Neural cell (in vitro differentiated cells): ENCODE data around the gene ARHGEF11.

Experiments
- CTCF ChIP-seq: fragments of 450-650 bp; IDR thresholded peaks from 2 replicates; pipeline ENCODE4 v1.5.1; 2014; ENCODE audit warnings: antibody characterized with exemption, mild to moderate bottlenecking, moderate library complexity; ENCODE audit not compliant: poor library complexity, severe bottlenecking
- EZH2 ChIP-seq: fragments of 200-600, 300-800 bp; shearing (Covaris generic), sonication (generic); IDR thresholded peaks from 2 replicates; pipeline ENCODE4 v1.6.1; 2014; ENCODE audit warnings: antibody characterized with exemption, low read length, borderline replicate concordance, mild to moderate bottlenecking; ENCODE audit not compliant: insufficient read depth, poor library complexity, severe bottlenecking
- RAD21 ChIP-seq: fragments of 450-650 bp; conservative IDR thresholded peaks from 2 replicates; pipeline ENCODE4 v1.6.1; 2014; ENCODE audit warnings: antibody characterized with exemption, mild to moderate bottlenecking, moderate library complexity

GRCh38 chr1:156901966-156902915, 143.3 kb downstream of the ARHGEF11 start:
- TF ChIP-seq EZH2 = no peak
- no peak for TF ChIP-seq CTCF
- TF ChIP-seq RAD21 = no peak
